Measurements from ENCODE around the gene TMEM219.

GRCh38 chr16:30006659-30007377 is 44.9 kb downstream of the TMEM219 start:
- TF ChIP-seq CTCF (IDR thresholded peaks at IDR 0.05) (no peak), POLR2A (IDR thresholded peaks at IDR 0.05) (no peak), POLR2AphosphoS5 (IDR thresholded peaks at IDR 0.05) (no peak)

Measured in breast epithelium (tissue), 3 donors.